ENCODE measurements around the gene CHRM1. TPM values are rescaled to one million over a fixed set of nuclear protein-coding genes. Genes with fewer than 3 reads are reported as not detected.
"Not testable (repeated sequence)": the region's sequence is repeated elsewhere in the genome, so short reads cannot be mapped to it uniquely, and the experiment has no call there.

Gene CHRM1
- total RNA-seq, 2 experiments from 2014 or later: not detected

DNA sequence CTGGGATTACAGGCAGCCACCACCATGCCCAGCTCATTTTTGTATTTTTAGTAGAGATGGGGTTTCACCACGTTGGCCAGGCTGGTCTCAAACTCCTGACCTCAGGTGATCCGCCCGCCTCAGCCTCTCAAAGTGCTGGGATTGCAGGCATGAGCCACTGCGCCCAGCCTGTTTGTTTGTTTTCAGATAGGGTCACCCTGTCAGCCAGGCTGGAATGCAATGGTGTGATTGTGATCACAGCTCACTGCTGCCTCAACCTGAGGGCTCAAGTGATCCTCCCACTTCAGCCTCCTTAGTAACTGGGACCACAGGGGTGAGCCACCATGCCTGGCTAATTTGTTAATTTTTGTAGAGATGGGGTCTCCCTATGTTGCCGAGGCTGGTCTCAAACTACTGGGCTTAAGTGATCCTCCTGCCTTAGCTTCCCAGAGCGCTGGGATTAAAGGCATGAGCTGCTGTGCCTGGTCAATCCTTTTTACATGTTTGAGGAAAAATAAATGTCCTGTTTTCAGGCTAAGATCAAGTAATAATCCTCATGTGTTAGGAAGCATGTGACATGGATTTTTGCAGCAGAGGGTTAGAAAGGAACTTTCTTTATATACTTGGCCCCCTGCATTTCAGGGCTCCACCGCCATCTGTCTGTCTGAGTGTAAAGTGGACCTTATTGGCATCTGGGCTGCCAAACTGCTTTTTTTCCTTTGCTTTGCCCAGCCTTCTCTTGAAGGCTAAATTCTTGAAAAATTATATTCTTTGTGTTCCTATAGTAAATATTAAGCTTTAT lies 45.3 kb downstream of the CHRM1 start:
- H3K4me1 Mint-ChIP-seq: peaks cover 19% of the 10 kb centered on the region
- H3K9me3 Mint-ChIP-seq: no peaks in the 10 kb centered on the region
- peaks cover 13% of the 10 kb centered on the region for H3K36me3 Mint-ChIP-seq (ENCODE audit: low read depth)
- H3K27me3 Mint-ChIP-seq: no peaks in the 10 kb centered on the region
- H3K27ac Mint-ChIP-seq: no peak overlapping the region
- no peak overlapping the region for H3K4me3 Mint-ChIP-seq
- CTCF ChIA-PET: interaction anchor here (1.0 to 1.4 kb wide), 3 partner anchors 9 to 19 kb away, joined by 3 to 5 read pairs (median 3); no protein-coding TSS in a partner anchor
- POLR2A ChIA-PET: interaction anchor here (0.7 to 4.9 kb wide), 5 partner anchors 20 to 303 kb away, joined by 3 to 23 read pairs (median 3); partner anchors contain the start of gene NXF1
- DNase-seq: no peak

DNA sequence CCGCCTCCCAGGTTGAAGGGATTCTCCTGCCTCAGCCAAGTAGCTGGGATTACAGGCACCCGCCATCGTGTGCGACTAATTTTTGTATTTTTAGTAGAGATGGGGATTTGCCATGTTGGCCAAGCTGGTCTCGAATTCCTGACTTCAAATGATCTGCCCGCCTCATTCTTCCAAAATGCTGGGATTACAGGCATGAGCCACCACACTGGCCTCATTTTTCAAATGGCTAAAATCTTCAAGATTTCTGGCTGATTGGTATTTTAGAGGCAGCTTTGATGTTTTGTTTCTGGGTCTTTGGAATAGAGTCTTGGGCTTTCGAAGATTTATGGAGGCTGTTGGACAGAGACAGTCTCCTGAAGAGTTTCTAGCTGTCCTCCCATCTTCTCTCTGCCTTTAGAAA lies 46.3 kb downstream of the CHRM1 start:
- Mint-ChIP-seq H3K4me3 (no peak overlapping the region), H3K4me1 (peaks cover 11% of the 10 kb centered on the region), H3K36me3 (ENCODE audit: low read depth) (peaks cover 11% of the 10 kb centered on the region), H3K27ac (no peak overlapping the region), H3K9me3 (no peaks in the 10 kb centered on the region), H3K27me3 (no peaks in the 10 kb centered on the region)
- ChIA-PET POLR2A (interaction anchor here (1.2 to 4.9 kb wide), 4 partner anchors 9 to 34 kb away, joined by 4 to 23 read pairs (median 9); no protein-coding TSS in a partner anchor), CTCF (interaction anchor here (1.0 kb wide), 2 partner anchors 11 to 18 kb away, joined by 3 to 5 read pairs; no protein-coding TSS in a partner anchor)
- no peak for DNase-seq

GRCh38 chr11:62865635-62866034 lies 55.5 kb downstream of the CHRM1 start:
- Mint-ChIP-seq H3K9me3 (no peaks in the 10 kb centered on the region), H3K4me3 (no peak overlapping the region), H3K36me3 (ENCODE audit: low read depth) (no peaks in the 10 kb centered on the region)

GRCh38 chr11:62863687-62864335 lies 57.4 kb downstream of the CHRM1 start:
- H3K27me3 Mint-ChIP-seq: no peaks in the 10 kb centered on the region
- H3K36me3 Mint-ChIP-seq (ENCODE audit: low read depth): peaks cover 4% of the 10 kb centered on the region
- H3K27ac Mint-ChIP-seq: no peak overlapping the region
- no peak overlapping the region for H3K4me3 Mint-ChIP-seq
- ChIA-PET POLR2A (interaction anchor here (0.8 to 6.1 kb wide), 8 partner anchors 9 to 243 kb away, joined by 3 to 90 read pairs (median 8); partner anchors contain the start of genes C11orf98, CSKMT, SLC3A2 and STX5), CTCF (interaction anchor here (0.5 to 5.3 kb wide), 11 partner anchors 8 to 271 kb away, joined by 3 to 53 read pairs (median 3); partner anchors contain the start of genes C11orf98, CSKMT, SLC3A2 and TMEM179B)
- DNase-seq: no peak
- peaks cover 45% of the 10 kb centered on the region for H3K4me1 Mint-ChIP-seq
- no peaks in the 10 kb centered on the region for H3K9me3 Mint-ChIP-seq

More at GRCh38 chr11:62865635-62866034, 55.5 kb downstream of the CHRM1 start:
- Mint-ChIP-seq H3K4me1 (peaks cover 31% of the 10 kb centered on the region), H3K27me3 (no peaks in the 10 kb centered on the region), H3K27ac (peak overlapping the region; percentile 47)
- CTCF ChIA-PET: interaction anchor here (0.7 to 5.3 kb wide), 2 partner anchors 79 to 193 kb away, joined by 6 to 53 read pairs; partner anchors contain the start of gene TMEM179B
- POLR2A ChIA-PET: interaction anchor here (1.2 to 6.1 kb wide), 4 partner anchors 10 to 33 kb away, joined by 3 to 90 read pairs (median 30); partner anchors contain the start of genes SLC3A2, STX5, TEX54 and WDR74
- DNase-seq: no peak

GRCh38 chr11:62861564-62862192 lies 59.5 kb downstream of the CHRM1 start:
- not testable (repeated sequence) for H3K27me3 Mint-ChIP-seq, DNase-seq, H3K9me3 Mint-ChIP-seq, H3K4me3 Mint-ChIP-seq
- Mint-ChIP-seq H3K27ac (peak overlapping the region; percentile 63), H3K4me1 (peaks cover 63% of the 10 kb centered on the region), H3K36me3 (ENCODE audit: low read depth) (peaks cover 12% of the 10 kb centered on the region)
- POLR2A ChIA-PET: interaction anchor here (0.6 to 6.1 kb wide), 8 partner anchors 9 to 319 kb away, joined by 3 to 90 read pairs (median 4); partner anchors contain the start of genes HNRNPUL2, SLC3A2, TMEM179B and TMEM223
- CTCF ChIA-PET: interaction anchor here (0.6 to 5.3 kb wide), 18 partner anchors 11 to 319 kb away, joined by 3 to 53 read pairs (median 4); partner anchors contain the start of genes EEF1G, SLC3A2, TMEM179B and TMEM223

GRCh38 chr11:62860835-62861563 lies 60.2 kb downstream of the CHRM1 start:
- DNase-seq: no peak
- Mint-ChIP-seq H3K36me3 (ENCODE audit: low read depth) (peaks cover 17% of the 10 kb centered on the region), H3K27me3 (no peaks in the 10 kb centered on the region), H3K27ac (peak overlapping the region; percentile 63), H3K9me3 (no peaks in the 10 kb centered on the region), H3K4me3 (no peak overlapping the region), H3K4me1 (peaks cover 67% of the 10 kb centered on the region)
- ChIA-PET CTCF (interaction anchor here (0.6 to 5.3 kb wide), 14 partner anchors 10 to 318 kb away, joined by 3 to 53 read pairs (median 4); partner anchors contain the start of genes EEF1G, SLC3A2, TMEM179B and TMEM223), POLR2A (interaction anchor here (0.6 to 6.1 kb wide), 9 partner anchors 9 to 318 kb away, joined by 3 to 90 read pairs (median 3); partner anchors contain the start of genes HNRNPUL2, SLC3A2, TMEM179B and TMEM223)

- H3K4me3 Mint-ChIP-seq, POLR2A ChIA-PET, CTCF ChIA-PET: not testable (repeated sequence)
Observed at GRCh38 chr11:62859281-62859703, 61.9 kb downstream of the CHRM1 start.

More at GRCh38 chr11:62859281-62859703, 61.9 kb downstream of the CHRM1 start:
- Mint-ChIP-seq H3K4me1 (peaks cover 70% of the 10 kb centered on the region), H3K36me3 (ENCODE audit: low read depth) (peaks cover 34% of the 10 kb centered on the region), H3K27ac (peak overlapping the region; percentile 51)
- not testable (repeated sequence) for DNase-seq, H3K9me3 Mint-ChIP-seq, H3K27me3 Mint-ChIP-seq

Other genes with a start within 250 kb of the CHRM1 start
- 1 to 10 TPM; 7.9 to 8.2 TPM for gene UQCC3, start 249.7 kb downstream of the CHRM1 start, total RNA-seq
- gene LBHD1, start 249.1 kb downstream of the CHRM1 start, total RNA-seq: 10 to 100 TPM; 17.2 to 18.3 TPM
- 100 to 1,000 TPM; 135 to 139 TPM for gene UBXN1, start 242.3 kb downstream of the CHRM1 start, total RNA-seq
- under 1 TPM; 0.18 to 0.20 TPM for gene LRRN4CL, start 231.8 kb downstream of the CHRM1 start, total RNA-seq
- gene BSCL2, start 213.9 kb downstream of the CHRM1 start, total RNA-seq: 10 to 100 TPM; 24.2 to 28.9 TPM
- not detected for gene GNG3, start 213.7 kb downstream of the CHRM1 start, total RNA-seq
- gene HNRNPUL2, start 193.9 kb downstream of the CHRM1 start, total RNA-seq: 10 to 100 TPM; 65.1 to 65.3 TPM
- gene TTC9C, start 192.9 kb downstream of the CHRM1 start, total RNA-seq: 10 to 100 TPM; 48.3 to 48.4 TPM
- 10 to 100 TPM; 13.3 to 13.4 TPM for gene ZBTB3, start 167.2 kb downstream of the CHRM1 start, total RNA-seq
- 10 to 100 TPM; 89.2 to 94.1 TPM for gene POLR2G, start 159.8 kb downstream of the CHRM1 start, total RNA-seq
- gene TAF6L, start 150.0 kb downstream of the CHRM1 start, total RNA-seq: 10 to 100 TPM; 15.2 to 16.0 TPM
- gene TMEM179B, start 134.0 kb downstream of the CHRM1 start, total RNA-seq: 10 to 100 TPM; 46.9 to 48.2 TPM
- gene TMEM223, start 129.4 kb downstream of the CHRM1 start, total RNA-seq: 10 to 100 TPM; 18.0 to 21.0 TPM
- 10 to 100 TPM; 80.3 to 82.4 TPM for gene NXF1, start 115.9 kb downstream of the CHRM1 start, total RNA-seq
- 10 to 100 TPM; 40.6 to 41.6 TPM for gene STX5, start 89.3 kb downstream of the CHRM1 start, total RNA-seq
- not detected for gene TEX54, start 88.5 kb downstream of the CHRM1 start, total RNA-seq
- 10 to 100 TPM; 46.1 to 48.4 TPM for gene WDR74, start 81.8 kb downstream of the CHRM1 start, total RNA-seq
- 100 to 1,000 TPM; 262 to 279 TPM for gene SLC3A2, start 40.5 kb downstream of the CHRM1 start, total RNA-seq
- gene SLC22A6, start 63.6 kb upstream of the CHRM1 start, total RNA-seq: not detected
- gene SLC22A8, start 94.5 kb upstream of the CHRM1 start, total RNA-seq: not detected
- not detected for gene SLC22A24, start 222.9 kb upstream of the CHRM1 start, total RNA-seq